HL-60/S4 treated with retinoic acid at 250 ng/mL for 4 days and 3 days (cell line): ENCODE results near the gene CTSW.

Experiments
- in situ Hi-C: fragments of 300-500 bp; cut with MboI; formaldehyde crosslinking; loops from 2 replicates; pipeline ENCODE4 v1.7.0; 2022; ENCODE audit warnings: low sequenced_read_pairs

Gene CTSW

DNA sequence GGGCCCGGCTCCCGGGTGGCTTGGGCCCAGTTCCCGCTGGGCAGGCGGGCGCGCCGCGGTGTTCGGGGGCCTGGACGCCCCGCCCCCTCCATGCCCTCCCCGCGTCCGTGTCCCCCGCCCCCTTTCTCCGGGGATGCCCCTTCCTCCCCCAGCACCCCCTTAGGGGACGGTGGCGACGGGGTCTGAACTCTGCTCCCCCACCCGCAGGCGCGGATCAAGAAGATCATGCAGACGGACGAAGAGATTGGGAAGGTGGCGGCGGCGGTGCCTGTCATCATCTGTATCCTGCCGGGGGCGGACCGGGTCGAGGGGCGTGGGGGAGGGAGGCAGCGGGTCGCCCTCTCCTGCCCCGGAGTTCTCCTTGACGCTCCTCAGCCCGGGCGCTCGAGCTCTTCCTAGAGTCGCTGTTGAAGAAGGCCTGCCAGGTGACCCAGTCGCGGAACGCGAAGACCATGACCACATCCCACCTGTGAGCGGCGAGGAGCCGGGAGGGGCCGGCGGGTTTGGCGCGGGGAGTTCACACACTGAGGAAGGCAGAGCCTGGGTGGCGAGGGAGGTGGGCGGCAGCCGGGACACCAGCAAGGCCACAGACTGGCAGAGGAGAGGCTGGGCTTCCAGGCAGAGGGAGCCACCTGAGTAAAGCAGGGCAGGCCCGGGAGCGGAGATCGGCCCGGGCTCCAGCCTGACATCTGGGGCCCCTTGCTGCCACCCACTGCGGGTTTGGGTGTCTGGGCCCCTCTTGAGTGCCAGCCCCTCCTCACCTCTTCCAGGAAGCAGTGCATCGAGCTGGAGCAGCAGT is 40.1 kb downstream of the CTSW start:
- in situ Hi-C loops = no loop called here

DNA sequence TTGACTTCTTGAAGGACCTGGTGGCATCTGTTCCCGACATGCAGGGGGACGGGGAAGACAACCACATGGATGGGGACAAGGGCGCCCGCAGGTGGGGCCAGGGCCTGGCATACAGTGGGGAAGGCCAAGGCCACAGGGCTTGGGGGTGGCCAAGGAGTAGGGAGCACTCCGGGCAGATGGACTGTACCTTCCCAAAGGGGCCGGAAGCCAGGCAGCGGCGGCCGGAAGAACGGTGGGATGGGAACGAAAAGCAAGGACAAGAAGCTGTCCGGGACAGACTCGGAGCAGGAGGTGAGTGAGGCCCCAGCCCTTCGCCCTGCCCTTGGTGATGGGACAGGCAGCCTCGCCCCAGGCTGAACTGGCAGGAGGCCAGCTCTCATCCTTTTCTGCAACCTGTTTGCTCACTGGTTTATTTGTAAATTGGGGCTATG is 40.8 kb downstream of the CTSW start:
- in situ Hi-C loops = no loop called here

DNA sequence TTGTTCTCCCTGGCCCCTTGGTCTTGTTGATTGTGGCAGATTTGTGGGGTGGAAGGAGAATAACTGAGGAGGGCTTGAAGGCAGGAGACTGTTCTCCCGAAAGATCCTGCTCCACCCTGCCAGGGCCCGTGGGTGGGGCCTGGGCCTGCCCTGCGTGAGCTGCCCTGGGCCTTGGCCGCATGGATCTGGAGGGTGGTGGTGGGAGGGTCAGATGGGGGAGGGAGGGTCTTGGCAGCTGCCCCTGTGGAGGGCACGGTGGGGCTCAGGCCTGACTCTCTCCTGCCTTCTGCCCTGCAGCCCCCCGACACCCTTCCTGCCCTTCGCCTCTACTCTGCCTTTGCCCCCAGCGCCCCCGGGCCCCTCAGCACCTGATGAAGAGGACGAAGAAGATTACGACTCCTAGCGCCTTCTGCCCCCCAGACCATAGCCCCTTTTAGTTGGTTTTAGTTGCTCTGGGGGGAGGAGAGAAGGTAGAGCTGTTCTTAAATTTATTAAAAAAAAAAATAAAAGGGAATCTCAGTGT is 41.5 kb downstream of the CTSW start:
- in situ Hi-C loops = no loop called here

DNA sequence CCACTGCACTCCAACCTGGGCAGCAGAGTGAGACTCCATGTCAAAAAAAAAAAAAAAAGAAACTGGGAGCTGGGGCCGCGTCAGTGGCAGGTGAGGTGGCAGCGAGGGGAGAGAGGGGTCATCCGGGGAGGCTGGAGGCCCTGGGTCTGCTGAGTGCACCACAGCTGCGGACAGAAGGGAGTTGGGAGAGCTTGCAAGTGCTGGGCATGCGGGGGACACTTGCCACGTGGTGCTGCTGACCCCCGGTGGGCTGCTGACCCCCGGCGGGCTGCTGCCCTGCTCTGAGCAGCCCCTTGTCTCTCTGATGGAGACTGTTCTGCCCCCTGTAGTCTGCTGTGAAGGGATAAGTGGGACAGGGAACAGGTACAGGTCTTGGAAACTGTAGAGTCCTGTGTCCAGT is 42.2 kb downstream of the CTSW start:
- in situ Hi-C loops = no loop called here

DNA sequence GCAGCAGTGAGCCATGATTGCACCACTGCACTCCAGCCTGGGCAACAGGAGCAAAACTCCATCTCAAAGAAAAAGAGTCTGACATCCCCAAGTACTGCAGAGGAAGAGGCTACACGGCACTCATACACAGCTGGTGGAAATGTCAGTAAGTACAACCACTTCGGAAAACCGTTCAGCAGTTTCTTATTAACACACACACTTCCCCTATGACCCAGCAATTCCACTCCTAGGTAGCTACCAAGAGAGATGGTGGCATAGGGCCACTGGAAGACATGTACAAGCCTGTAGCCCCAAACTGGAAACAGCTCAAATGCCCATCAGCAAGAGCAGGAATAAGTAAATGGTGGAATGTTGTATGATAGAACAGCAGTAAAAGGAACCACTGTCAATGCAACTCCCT is 42.9 kb downstream of the CTSW start:
- in situ Hi-C loops = no loop called here

DNA sequence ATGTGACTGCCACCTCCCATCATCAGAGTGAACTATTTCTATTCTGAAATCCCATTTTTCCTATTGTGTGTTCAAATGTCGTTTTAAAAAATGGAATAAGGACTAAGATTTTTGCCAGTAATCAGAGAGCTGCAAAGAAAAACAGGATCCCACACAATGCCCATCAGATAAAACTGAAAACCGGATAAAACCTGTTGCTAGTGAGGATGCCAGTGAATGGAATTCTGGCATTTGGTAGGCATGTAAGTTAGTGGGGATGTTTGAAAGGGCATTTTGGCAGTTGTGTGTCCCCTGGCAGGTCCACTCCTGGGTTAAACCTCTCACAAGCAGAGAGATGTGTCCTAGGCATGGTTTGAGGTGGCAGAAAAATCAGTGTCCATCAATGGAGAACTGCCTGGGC is 45.8 kb downstream of the CTSW start:
- in situ Hi-C loops = no loop called here

DNA sequence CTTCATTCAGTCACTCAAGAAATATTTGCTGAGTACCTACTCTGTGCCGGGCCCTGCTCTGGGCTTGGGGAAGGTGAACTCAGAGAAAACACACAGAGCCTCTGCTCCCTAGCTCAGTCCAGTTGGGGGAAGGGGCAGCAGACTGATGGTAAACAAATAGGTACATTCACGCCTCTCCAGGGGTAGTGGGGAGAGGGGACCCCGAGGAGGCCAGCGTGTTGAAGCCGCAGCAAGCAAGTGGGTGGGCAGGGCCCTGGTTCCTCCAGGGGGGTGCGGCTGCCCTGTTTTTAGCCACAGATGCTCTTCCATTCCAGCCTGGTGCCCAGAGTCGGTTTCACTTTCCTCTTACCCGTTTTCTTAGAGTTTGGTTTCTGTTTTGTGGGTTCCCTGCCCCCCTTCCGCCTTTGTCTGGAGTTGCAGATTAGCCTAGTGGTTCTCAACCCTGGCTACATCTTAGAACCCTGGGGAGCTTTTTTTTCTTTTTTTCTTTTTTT is 48.3 kb downstream of the CTSW start:
- in situ Hi-C loops = no loop called here

DNA sequence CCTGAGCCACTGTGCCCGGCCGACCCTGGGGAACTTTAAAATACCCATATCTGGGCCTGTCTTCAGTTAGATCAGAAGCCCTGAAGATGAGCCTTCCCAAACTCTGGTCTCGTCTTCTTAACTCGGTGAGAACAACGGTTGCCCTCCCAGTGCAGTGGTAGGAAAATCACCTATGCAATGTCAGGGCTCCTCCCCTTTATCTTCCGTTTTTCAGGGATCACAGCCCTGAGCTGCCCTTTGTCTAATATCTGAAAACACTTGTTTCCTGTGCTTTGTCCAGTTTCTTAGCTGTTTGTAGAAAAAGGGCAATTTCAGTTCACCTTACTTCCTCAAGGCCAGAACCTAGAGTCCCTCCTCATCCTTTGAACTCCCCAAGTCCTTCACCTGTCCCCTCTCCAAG is 49.0 kb downstream of the CTSW start:
- in situ Hi-C loops = no loop called here

DNA sequence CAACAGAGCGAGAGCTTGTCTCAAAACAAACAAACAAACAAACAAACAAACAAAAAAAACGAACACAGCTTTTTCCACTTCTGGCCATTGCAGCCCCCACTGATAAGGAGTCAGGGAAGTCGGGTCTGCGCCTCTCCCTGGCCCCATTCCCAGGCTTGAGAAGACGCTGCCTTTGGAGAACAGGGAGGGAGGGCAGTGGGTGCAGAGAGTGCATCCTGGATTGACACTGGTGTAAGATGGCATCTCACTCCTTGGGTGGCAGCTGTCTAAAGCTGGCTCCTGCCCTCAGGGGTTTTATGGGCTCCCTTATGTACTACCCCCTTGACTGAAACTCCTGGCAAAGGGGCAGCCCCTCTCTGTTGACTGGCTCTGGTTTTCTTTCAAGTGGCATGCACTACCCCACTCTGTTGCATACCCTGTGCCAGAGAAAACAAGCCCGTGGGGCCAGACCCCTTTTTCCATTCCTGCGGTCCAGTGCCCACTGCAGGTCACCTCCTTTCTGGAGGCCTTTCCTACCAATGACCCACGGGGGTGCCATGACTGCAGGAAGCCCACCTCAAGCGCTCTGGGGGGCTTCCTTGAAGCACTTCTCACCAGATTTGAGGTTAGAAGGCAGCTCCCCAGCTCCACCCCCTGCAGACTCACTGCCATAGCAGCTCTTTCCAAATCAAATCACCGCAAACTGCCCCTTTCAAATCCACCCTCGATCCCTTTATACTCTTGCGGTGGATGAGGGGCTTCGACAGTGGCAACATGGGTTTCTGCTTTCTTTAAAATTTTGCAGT is 52.3 kb downstream of the CTSW start:
- in situ Hi-C loops = no loop called here

DNA sequence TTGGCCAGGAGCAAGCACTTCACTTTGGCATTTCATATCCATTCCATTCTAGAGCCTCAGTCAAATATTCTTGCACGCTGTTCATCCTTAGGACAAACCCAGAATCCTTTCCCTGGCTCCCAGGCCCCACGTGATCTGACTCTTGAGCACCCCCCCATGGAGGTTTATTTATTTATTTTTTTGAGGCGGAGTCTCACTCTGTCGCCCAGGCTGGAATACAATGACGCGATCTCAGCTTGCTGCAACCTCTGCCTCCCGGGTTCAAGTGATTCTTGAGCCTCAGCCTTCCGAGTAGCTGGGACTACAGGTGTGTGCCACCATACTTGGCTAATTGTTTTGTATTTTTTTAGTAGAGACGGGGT is 52.9 kb downstream of the CTSW start:
- in situ Hi-C loops = no loop called here
